Measurements from ENCODE around the gene IFT43.

The IFT43 gene

DNA sequence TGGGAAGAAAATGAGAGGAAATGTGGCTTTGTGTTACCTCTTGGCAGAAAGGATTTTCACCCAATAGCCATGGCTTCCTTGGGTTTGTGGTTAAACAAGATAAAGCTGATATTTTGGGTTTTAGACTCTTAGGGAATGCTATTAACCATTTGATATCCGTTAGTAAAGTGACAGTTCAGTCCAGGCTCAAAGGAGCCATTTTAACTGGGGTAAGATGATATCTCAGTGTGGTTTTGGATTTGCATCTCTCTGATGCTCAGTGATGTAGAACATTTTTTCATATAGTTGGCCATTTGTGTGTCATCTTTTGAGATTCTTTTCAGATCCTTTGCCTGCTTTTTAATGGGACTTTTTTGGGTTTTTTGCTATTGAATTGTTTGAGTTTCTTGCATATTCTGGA lies 30.1 kb downstream of the IFT43 start:
- no peak for DNase-seq (ENCODE audit: low read depth)

- DNase-seq (ENCODE audit: low read depth) = no peak
These were observed 34.1 kb downstream of the IFT43 start for GRCh38 chr14:76019676-76020075.

DNA sequence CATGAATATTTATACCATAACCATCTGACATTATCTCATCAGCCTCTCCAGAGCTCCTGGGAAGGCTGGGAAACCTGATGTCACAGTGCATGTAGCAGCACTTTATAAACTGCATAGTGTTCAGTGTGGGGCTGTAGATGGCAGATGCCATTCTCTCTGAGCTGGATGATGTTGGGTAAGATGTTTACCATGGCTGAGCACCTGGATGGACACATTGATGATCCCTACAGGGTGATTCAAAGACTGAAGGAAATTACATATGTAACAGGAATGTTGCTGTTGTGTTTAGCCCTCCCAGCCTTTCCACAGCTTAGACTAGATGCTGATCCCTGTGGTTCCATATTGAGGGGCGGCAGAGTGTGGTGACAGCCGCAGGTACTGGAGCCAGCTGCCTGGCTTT lies 37.4 kb downstream of the IFT43 start:
- no peak for DNase-seq (ENCODE audit: low read depth)

DNA sequence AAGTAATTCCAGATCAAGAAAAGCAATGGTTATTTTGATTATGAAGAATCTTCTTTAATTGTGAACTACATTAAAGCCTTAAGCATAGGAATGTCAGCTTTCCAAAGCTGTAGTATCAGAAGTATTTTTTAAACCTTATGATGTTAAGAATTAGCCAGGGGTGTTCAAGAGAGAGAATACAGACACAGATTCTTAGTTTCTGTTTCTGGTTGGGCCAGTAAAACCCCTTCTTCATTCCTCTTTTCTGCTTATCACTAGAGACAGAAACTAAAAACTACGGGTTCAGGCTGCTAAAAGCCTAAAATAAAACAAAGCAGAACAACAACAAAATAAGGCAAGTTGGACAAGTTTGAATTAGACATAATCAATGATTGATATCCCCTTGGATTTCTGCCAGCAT lies 38.2 kb downstream of the IFT43 start:
- no peak for DNase-seq (ENCODE audit: low read depth)

DNA sequence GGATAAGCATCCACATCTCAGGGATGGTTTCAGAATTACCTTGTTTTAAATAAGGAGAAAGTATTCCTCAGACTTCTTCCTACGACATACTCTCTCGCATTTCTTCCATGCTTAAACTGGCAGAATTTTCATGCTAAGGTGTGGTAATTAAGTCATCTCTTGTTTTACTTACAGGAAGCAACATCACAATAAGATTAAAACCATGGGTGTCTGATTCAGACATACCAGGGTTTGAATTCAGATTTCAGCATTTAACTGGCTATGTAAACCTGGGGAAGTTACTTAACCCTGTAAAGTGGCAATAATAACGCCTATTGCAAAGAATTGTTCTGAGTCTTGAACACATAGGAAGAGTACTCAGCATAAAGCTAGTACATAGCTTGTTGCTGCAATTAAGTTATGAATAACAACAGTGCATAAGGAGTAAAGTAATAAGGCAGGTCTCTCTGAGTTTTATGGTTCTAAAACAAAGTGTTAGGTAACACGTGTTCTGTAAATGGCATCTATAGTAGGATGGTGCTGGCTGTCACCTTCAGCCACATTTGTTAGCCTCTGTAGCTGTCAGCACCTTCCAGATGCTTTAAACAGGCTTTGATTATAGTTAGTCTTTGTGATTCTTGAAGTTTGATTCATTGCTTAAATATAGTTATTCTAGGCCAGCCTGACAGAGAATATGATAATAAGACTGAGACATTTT lies 38.8 kb downstream of the IFT43 start:
- DNase-seq (ENCODE audit: low read depth) = no peak

GRCh38 chr14:76034566-76034965 lies 49.0 kb downstream of the IFT43 start:
- DNase-seq (ENCODE audit: low read depth) = no peak

DNA sequence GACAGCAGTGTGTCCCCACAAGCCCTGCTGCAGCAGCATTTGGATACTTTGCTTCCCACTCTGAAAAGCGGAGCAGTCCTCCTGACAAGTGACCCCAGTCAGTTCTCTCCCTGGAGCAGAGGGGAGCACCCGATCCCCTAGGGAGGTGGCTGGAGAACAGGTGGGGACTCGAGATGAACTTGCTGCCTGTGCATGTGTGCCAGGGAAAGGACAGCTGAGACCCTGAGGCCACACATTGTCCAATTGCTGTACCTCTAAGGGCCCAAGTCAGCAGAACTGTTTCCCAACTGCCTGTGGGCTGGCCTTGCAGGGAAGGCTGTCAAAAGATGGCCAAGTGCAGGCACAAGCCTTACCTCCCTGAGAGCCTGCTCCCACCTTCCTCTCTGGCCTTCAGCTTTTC lies 55.1 kb downstream of the IFT43 start:
- DNase-seq (ENCODE audit: low read depth) = no peak

DNA sequence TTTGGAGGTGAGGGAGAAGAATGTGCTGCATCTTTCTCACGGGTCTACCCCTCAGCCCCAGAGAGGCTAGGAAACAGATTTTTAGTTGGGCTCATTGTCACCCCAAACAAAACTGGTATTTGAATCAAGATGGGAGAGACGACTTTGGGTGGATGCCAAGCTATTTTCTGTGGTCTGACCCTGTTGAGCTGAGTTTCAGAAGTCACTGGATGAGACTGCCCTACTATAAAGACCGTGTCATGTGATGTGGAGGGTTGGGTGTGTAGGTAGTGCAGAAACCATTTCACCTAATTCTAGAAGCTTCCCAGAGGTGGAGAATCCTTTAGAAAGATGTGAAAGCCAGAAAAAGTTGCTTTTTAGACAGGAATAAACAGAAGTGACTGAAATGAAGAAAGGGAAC lies 60.2 kb downstream of the IFT43 start:
- no peak for DNase-seq (ENCODE audit: low read depth)

DNA sequence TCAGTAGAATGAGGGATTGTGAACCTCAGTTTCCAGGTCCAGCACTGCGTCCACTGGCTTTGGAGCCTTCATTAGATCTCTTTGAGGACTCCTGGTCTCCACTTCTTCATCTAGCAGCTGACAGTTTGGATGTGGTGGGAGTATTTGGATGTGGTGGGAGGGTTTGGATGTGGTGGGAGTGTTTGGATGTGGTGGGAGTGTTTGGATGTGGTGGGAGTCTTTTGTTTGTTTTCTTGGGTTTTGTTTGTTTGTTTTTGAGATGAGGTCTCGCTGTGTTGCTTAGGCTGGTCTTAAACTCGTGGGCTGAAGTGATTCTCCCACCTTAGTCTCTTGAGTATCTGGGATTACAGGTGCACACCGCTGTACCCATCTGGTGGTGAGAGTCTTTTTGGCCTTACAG lies 64.7 kb downstream of the IFT43 start:
- DNase-seq (ENCODE audit: low read depth) = no peak

DNA sequence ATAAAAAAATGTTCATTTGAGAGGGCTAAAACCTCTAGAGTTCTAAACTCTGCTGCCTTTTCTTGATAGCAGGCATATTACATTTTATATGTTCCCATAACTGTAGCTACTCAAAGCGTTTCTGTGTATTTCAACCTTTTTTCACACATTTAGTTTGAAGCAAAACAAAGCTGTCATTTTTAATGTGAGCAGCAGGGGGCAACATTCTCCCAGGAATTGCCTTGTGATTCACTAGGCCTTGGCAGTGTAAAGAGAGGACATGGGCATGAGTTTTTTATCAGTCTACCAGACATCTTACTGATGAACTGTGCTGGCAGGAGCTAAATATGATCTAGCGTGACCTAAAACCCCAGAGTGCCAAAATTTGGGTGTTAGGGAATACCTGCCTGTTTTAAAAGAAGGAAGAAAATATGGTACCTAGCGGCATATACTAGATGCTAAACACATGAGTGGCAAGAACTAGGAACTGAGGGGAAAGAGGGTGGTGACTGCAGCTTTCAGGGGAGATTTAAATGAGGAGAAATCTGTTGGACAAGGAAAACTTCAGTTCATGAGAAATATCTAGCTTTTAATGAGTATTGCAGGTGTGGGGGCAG lies 65.3 kb downstream of the IFT43 start:
- DNase-seq (ENCODE audit: low read depth) = peak; percentile 25

DNA sequence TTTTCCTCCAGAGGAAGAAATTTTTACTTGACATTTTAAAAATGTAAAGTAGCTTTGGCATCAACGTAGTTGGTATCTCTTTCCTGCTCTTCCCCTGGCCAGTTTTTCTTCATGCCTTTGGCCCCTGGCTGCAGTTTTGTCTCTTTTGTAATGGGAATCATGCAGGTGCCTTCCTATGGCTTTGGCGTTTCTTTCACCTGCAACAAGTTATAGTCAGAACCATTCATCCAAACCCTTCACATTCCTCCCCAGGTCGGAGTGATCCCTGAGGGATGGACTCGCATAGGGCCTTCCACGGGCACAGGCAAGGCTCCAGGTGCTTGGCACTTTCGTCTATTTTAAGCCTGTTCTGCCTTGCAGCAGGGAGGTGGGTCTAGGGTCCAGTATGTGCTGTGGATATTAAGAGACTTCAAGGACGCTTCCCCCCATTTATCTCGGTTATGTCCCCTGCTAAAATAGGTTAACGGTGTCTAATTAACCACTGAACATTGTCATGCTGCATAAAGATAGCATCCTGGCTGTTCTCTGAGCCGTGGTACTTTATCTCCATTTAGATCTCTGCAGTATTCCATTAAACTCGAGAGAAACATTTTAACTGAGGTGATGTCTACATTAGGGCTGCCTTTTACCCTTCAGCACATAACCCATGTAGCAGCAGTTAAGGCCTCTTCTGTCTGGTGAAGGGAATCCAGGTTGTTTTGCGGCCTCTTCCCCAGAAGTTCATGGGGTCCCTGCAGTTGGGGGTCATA lies 66.3 kb downstream of the IFT43 start:
- no peak for DNase-seq (ENCODE audit: low read depth)

DNA sequence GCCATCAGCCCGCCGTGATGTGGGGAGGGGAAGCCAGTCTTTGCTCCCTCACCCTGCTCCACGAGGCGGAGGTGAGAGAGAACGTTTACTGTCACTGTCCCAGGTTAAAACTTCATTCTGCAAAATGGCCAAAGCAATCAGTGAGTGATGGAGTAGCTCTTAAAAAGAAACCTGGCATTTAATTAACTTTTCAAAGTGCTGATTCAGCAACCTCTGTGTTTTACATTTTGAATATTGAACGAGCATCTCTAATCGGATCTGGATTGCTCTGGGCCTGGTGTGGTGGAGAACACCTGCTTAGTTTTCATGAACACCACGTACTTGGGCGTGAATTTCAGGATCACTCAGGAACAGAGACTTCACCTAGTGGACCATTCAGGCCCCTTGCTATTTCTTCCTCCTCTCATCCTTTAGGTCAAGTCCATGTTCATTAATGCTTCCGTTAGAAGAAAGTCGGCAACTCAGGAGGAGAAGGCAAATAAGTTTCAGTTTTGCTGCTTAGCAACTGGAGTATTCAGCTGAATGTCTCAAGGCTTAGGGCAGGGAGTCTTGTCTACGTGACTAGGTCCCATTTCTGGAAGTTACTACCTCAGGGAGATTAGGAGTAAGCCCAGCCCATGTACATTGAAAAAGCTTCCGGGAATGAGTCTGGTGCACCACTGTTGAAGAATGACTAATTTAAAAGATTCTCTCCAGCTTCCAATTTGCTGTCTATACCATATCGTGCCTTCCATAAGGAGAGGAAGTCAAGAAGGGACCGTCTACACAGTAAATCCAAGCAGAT lies 68.2 kb downstream of the IFT43 start:
- DNase-seq (ENCODE audit: low read depth) = no peak

DNA sequence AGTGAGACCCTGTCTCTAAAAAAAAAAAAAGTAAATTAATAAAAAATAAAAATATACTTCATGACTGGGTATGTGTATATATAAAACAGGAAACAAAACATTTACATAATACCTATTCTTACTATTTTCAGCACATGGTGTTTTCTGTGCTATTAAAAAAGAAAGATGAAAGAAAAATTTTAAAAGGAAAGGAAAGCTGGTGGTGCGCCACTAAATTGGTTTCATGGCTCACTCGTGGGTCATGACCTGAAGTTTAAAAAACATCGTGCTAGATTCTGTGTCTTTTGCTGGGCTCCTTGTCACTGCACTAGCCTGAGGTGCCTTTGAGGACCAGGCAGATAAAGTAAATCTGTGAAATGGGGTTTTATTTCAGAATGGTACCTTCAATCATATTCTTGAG lies 69.8 kb downstream of the IFT43 start:
- DNase-seq (ENCODE audit: low read depth) = no peak

- no peak for DNase-seq (ENCODE audit: low read depth)
These were observed 70.6 kb downstream of the IFT43 start for GRCh38 chr14:76056128-76056527.

DNA sequence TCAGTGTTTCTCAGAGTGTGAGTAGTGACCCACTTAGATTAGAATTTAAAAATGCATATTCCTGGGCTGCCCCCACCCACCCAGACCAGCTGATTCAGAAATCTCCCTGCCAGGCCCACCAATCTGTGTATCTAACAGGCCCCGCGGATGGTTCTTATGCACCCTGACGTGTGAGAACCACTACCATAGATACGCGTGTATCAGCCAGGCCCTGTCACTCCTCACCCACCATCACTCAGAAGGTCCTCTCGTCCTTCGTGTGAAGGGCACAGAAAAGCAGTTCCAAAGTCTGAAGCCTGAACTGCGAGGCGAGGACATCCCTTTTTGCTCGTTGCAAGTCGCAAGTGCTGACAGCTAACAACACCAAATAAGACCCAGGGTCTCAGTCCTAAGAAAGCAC lies 72.4 kb downstream of the IFT43 start:
- no peak for DNase-seq (ENCODE audit: low read depth)

DNA sequence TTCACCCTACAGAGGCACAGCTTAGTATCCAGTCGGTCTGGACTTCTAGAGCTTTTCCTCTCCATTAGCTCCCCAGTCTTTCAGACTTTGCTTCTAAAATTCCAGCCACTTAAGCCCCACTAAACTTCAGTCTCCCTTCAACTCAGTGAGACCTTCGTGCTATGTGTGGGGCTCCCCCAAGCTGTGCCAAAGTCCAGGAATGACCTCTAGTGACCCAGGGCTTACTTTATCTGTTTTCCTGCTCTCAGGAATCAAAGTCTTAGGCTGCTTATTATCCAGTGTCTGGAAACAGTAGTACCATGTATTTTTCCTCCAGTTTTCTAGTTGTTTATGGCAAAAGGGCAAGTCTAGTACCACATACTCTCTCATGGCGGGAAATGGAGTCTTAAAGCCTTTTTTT lies 77.8 kb downstream of the IFT43 start:
- no peak for DNase-seq (ENCODE audit: low read depth)

DNA sequence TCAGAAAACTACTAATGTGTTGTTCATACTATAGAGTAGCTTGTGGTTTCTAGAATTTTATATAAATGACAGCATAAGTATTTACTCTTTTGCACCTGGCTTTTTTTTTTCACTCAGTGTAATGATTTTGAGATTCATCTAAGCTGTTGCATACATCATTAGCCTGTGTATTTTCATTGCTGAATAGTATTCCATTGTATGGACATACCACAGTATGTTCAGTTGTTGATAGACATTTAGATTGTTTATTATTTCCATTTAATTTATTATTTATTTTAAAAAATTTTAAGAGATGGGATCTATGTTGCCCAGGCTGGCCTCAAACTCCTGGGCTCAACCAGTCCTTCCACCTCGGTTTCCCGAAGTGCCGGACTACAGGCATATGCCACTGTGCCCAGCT lies 80.0 kb downstream of the IFT43 start:
- DNase-seq (ENCODE audit: low read depth) = no peak

GRCh38 chr14:76067536-76067935 lies 82.0 kb downstream of the IFT43 start:
- no peak for DNase-seq (ENCODE audit: low read depth)

DNA sequence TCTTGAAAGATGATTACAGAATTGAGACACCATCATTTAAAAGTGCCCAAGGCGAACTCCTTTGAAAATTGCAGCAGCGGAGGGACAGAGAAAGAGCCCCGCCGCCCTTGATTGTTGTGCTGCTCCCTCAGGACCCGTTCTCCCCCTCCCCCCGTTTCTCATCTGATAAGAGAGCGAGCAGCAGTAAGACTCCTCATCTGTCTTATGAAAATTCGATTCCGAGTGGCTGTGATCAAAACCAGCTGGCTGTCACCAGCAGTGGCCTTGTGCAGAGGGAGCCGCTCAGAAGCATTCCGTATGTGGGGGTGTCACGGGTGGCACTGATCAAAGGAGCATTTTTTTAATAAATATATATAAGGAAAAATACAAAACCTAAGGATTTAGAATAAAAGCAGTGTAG lies 88.2 kb downstream of the IFT43 start:
- no peak for DNase-seq (ENCODE audit: low read depth)

DNA sequence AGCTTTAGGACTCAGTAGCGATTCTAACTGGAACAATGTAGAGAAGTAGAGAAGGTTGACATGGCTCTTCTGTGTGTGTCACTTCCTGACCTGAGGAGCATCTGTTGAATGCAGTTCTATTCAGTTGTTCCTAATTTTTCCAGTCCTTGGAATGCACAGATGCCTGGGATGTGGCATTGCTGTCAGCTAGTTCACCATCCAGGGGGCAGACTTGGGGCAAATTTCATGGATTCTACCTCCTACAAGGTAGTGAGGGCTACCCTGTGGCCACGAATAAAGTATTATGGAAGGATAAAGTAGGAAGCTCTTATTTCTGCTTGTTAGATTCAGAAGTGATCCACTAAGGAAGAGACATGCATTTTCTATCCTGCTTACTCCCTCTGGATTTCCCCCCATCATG lies 91.8 kb downstream of the IFT43 start:
- no peak for DNase-seq (ENCODE audit: low read depth)

DNA sequence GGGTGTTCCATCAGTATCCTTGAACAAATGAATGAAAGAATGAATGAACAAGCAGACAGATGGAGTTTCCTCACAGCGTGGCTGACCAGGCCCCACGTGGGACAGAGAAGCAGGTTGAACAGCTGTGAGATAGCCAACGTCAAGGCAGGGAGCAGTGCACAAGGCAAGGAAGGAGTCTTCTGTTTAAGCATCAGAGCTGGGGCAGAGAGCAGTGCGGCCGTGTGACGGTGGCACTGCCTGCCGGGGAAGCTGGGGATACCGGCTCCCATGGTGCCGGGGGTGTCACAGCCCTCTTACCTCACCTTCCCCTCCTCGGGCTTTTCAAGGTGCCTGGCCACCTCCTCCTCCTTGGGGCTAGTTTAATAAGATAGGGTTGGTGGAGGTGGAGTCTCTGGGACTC lies 92.9 kb downstream of the IFT43 start:
- no peak for DNase-seq (ENCODE audit: low read depth)

DNA sequence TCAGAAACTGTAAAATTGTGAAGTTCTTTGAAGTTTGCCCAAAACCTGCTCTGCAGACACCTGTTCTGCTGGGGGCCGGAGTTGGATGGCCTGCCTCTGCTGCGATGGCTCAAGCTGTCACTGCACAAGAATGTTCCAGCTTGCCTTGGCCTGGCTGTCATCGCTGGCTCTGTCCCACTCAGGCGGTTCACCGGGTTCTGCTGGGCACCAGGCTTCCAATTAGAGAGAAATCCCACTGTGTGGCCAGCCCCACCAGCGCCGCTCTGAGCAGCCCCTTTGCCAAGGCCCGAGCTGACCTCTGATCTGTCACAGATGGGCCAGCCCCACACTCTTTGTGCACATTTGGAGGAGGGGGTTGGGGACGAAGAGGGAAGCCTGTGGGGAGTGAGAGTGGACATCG lies 94.5 kb downstream of the IFT43 start:
- DNase-seq (ENCODE audit: low read depth) = no peak

DNA sequence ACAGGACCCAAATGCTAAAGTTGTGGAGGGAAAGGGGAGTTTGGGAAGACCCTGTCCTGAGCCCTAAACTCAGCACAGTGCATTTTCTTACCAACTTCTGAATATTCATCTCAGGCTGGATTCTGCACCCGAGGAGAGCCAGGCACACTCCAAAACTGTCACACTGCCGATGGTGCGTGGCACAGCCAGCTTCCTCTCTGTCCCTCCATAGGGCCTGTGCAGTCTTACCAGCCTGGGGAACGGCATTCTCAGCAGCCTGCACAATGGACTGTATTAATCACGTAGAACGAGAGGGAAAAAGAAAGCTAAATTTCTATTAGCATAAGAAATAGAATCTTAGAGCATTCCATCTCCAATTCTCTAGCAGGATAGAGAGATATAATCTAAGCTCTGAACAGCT lies 94.9 kb downstream of the IFT43 start:
- no peak for DNase-seq (ENCODE audit: low read depth)

Measured in GM04504 (cell line).